HL-60 (cell line): ENCODE measurements around the gene TNFAIP2.

Experiments
- DNase-seq, 2 experiments: peaks; one replicate each; pipeline ENCODE4 v3.0.0-alpha.2; 2010 to 2020; ENCODE audit warnings: low read depth in 1 of 2, low spot score in 1 of 2
- H3K27ac ChIP-seq: fragments of 250-450 bp; sonication (Bioruptor Pico); replicated peaks from 2 replicates; pipeline ENCODE4 v1.5.1; 2020; ENCODE audit warnings: mild to moderate bottlenecking, moderate library complexity
- H3K27me3 ChIP-seq: fragments of 250-450 bp; sonication (Bioruptor Pico); 2 replicates; pipeline ENCODE4 v1.5.1; 2021; ENCODE audit warnings: mild to moderate bottlenecking, moderate library complexity; ENCODE audit not compliant: insufficient read depth, poor library complexity, severe bottlenecking
- H3K4me3 ChIP-seq: replicated peaks from 2 replicates; pipeline ENCODE4 v1.5.1; 2011; ENCODE audit warnings: mild to moderate bottlenecking, control low read depth, low read length; ENCODE audit not compliant: insufficient read depth
- GABPA ChIP-seq: IDR thresholded peaks from 2 replicates; pipeline ENCODE4 v1.6.1; 2012; ENCODE audit warnings: low read depth
- POLR2AphosphoS5 ChIP-seq: IDR thresholded peaks from 2 replicates; pipeline ENCODE4 v1.6.1; 2012; ENCODE audit warnings: low read depth
- SPI1 ChIP-seq: IDR thresholded peaks from 2 replicates; pipeline ENCODE4 v1.6.1; 2012; ENCODE audit warnings: low read depth, mild to moderate bottlenecking, borderline replicate concordance
- TF ChIP-seq, protein P1 (sequence below): IDR thresholded peaks from 2 replicates; pipeline ENCODE4 v1.6.1; 2012; ENCODE audit warnings: low read depth; ENCODE audit not compliant: insufficient replicate concordance
- TF ChIP-seq, protein P2 (sequence below): IDR thresholded peaks from one replicate; pipeline ENCODE4 v1.5.1; 2011; ENCODE audit warnings: low read length, control low read depth, inconsistent platforms; ENCODE audit not compliant: insufficient read depth

Gene TNFAIP2

DNA sequence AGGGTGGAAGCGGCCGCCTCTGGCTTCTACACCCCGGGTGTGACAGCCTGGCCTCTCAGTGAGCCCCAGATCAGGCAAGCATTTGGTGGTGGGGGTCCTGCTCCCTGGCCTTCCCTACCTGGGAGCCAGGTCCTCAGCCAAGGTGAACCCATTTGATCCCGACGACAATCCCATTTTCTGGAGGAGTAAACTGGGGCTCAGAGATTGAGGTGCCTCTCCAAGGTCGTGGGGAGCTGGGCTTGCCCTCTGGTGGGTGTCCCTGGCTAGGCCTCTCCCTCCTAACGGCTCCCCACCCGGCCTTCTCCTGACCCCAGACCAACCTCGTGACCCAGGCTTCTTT is 31.4 kb upstream of the TNFAIP2 start:
- H3K27ac ChIP-seq, result no peak overlapping the region
- no peak for DNase-seq
- TF ChIP-seq, protein P1, sequence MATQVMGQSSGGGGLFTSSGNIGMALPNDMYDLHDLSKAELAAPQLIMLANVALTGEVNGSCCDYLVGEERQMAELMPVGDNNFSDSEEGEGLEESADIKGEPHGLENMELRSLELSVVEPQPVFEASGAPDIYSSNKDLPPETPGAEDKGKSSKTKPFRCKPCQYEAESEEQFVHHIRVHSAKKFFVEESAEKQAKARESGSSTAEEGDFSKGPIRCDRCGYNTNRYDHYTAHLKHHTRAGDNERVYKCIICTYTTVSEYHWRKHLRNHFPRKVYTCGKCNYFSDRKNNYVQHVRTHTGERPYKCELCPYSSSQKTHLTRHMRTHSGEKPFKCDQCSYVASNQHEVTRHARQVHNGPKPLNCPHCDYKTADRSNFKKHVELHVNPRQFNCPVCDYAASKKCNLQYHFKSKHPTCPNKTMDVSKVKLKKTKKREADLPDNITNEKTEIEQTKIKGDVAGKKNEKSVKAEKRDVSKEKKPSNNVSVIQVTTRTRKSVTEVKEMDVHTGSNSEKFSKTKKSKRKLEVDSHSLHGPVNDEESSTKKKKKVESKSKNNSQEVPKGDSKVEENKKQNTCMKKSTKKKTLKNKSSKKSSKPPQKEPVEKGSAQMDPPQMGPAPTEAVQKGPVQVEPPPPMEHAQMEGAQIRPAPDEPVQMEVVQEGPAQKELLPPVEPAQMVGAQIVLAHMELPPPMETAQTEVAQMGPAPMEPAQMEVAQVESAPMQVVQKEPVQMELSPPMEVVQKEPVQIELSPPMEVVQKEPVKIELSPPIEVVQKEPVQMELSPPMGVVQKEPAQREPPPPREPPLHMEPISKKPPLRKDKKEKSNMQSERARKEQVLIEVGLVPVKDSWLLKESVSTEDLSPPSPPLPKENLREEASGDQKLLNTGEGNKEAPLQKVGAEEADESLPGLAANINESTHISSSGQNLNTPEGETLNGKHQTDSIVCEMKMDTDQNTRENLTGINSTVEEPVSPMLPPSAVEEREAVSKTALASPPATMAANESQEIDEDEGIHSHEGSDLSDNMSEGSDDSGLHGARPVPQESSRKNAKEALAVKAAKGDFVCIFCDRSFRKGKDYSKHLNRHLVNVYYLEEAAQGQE, result no peak
- no peak for TF ChIP-seq SPI1
- TF ChIP-seq, protein P2, sequence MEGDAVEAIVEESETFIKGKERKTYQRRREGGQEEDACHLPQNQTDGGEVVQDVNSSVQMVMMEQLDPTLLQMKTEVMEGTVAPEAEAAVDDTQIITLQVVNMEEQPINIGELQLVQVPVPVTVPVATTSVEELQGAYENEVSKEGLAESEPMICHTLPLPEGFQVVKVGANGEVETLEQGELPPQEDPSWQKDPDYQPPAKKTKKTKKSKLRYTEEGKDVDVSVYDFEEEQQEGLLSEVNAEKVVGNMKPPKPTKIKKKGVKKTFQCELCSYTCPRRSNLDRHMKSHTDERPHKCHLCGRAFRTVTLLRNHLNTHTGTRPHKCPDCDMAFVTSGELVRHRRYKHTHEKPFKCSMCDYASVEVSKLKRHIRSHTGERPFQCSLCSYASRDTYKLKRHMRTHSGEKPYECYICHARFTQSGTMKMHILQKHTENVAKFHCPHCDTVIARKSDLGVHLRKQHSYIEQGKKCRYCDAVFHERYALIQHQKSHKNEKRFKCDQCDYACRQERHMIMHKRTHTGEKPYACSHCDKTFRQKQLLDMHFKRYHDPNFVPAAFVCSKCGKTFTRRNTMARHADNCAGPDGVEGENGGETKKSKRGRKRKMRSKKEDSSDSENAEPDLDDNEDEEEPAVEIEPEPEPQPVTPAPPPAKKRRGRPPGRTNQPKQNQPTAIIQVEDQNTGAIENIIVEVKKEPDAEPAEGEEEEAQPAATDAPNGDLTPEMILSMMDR, result no peak
- no peak for TF ChIP-seq POLR2AphosphoS5
- no peak for TF ChIP-seq GABPA

DNA sequence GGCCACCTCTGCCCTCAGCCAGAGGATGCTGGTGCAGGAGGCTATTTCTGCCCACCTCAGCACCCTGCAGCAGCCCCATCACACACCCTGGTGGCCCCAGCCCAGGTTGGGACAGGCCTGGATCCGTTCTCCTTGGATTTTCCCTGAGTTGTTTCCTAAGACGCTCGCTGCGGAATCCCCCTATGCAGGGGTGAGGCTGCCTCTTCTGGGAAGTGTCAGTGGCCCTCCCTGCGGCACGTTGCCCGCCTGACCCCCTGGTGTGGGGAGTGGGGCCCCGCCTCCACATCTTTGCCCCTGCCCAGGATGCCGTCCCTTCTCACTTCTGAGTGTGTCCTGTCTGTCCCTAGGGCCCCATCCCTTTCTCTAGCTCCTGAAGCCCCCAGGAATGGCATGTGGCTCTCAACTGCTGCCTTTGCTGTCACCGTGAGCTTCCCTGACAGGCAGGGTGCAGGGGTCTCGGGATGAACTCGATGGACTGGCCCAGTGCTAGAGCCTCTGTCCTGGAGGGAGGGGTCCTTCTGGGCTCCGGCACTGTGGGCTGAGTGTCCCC is 29.3 kb upstream of the TNFAIP2 start:
- no peak for DNase-seq
- H3K27ac ChIP-seq, result no peak overlapping the region
- TF ChIP-seq, protein P1, result no peak
- TF ChIP-seq SPI1, result no peak
- TF ChIP-seq GABPA, result no peak
- H3K4me3 ChIP-seq, result no peak overlapping the region
- H3K27me3 ChIP-seq, result peaks cover 10% of the 10 kb centered on the region

More for the DNA sequence above, 31.4 kb upstream of the TNFAIP2 start:
- H3K4me3 ChIP-seq, result peak overlapping the region; percentile 50
- peaks cover 6% of the 10 kb centered on the region for H3K27me3 ChIP-seq

DNA sequence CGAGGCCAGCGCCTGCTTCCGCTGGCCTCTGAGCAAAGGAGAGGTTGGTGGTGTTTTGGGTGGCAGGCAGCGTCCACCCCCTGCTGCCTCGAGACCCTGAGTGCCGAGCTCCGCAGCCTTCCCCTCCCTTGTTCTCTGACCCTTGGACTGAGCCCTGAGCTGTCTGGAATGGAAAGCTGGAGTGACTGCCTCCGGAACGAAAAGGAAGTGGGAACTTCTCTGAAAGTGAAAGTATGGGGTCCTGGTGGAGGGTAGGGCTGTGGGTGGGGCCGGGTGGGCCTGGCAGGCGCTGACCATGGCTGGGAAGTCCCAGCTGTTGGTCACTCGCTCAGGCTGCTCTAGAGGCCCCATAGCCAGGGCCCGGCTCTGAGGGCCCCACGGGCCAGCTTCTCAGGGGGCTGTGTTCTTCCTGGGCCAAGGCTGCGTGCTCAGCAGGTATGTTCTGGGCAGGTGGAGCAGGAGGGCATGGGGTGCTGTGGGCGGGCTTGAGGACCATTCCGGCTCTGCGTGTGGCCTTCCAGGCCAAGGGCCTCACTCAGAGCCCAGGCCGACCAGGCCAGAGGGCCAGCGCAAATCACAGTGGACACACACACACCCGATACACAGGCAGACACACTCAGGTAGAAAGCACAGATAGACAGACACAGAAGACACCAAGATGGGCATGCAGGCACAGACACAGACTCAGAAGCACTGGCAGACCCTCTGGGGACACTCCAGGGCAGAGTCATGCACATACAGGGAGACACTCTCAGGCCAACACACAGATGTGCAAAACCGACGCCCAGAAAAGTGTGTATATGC is 28.7 kb upstream of the TNFAIP2 start, which contains the start of gene EXOC3L4:
EXOC3L4 (plus strand) TSS at position 320 of the 804 bp plus-strand sequence. CDS start 5,495 bp downstream, outside the sequence.
- TF ChIP-seq, protein P2, result no peak
- TF ChIP-seq, protein P1, result no peak
- TF ChIP-seq SPI1 (no peak), POLR2AphosphoS5 (no peak), GABPA (no peak)
- Histone ChIP-seq H3K27me3 (peaks cover 10% of the 10 kb centered on the region), H3K4me3 (no peak within 1 kb of the TSS), H3K27ac (no peak within 1 kb of the TSS)
- no peak for DNase-seq
